DOHH2 (cell line): ENCODE results near the gene ZNF536.

Experiments used
- H3F3A ChIP-seq: fragments of 200-600 bp; sonication (generic), shearing (Covaris generic); 2 replicates; pipeline ENCODE4 v1.6.0; 2016; ENCODE audit warnings: antibody characterized with exemption, mild to moderate bottlenecking; ENCODE audit not compliant: control insufficient read depth, insufficient read depth
- H3K27ac ChIP-seq: fragments of 200-600 bp; sonication (generic); 2 replicates; pipeline ENCODE4 v1.5.1; 2014; ENCODE audit warnings: low read depth, mild to moderate bottlenecking, low read length, moderate library complexity
- H3K27me3 ChIP-seq: fragments of 200-600 bp; sonication (generic); 2 replicates; pipeline ENCODE4 v1.6.1; 2014; ENCODE audit warnings: mild to moderate bottlenecking, low read length, mixed read lengths; ENCODE audit not compliant: control insufficient read depth
- H3K36me3 ChIP-seq: fragments of 200-600 bp; sonication (generic); 2 replicates; pipeline ENCODE4 v1.6.1; 2014; ENCODE audit warnings: mild to moderate bottlenecking, low read length, moderate library complexity, mixed read lengths; ENCODE audit not compliant: control insufficient read depth
- H3K4me1 ChIP-seq: fragments of 200-600 bp; sonication (generic); 2 replicates; pipeline ENCODE4 v1.6.1; 2014; ENCODE audit warnings: mild to moderate bottlenecking, low read length, mixed read lengths; ENCODE audit not compliant: control insufficient read depth
- H3K4me2 ChIP-seq: fragments of 200-600 bp; sonication (generic); 2 replicates; pipeline ENCODE4 v1.6.0; 2014; ENCODE audit warnings: mild to moderate bottlenecking, low read length, moderate library complexity
- H3K4me3 ChIP-seq: fragments of 200-600 bp; sonication (generic); 2 replicates; pipeline ENCODE4 v1.5.1; 2014; ENCODE audit warnings: mild to moderate bottlenecking, low read length, mixed read lengths
- H3K79me2 ChIP-seq: fragments of 200-600 bp; sonication (generic); 2 replicates; pipeline ENCODE4 v1.6.1; 2014; ENCODE audit warnings: mild to moderate bottlenecking, low read length, mixed read lengths; ENCODE audit not compliant: control insufficient read depth
- H3K9me2 ChIP-seq: fragments of 200-600 bp; sonication (generic); replicated peaks from 2 replicates; pipeline ENCODE4 v1.6.1; 2014; ENCODE audit warnings: mild to moderate bottlenecking, low read length, mixed read lengths; ENCODE audit not compliant: control insufficient read depth
- H3K9me3 ChIP-seq: fragments of 200-600 bp; sonication (generic); 2 replicates; pipeline ENCODE4 v1.6.1; 2014; ENCODE audit warnings: antibody characterized with exemption, low read length, mixed read lengths; ENCODE audit not compliant: control insufficient read depth, insufficient read depth
- H4K20me1 ChIP-seq: fragments of 200-600 bp; sonication (generic); 2 replicates; pipeline ENCODE4 v1.6.0; 2014; ENCODE audit warnings: low read depth, mild to moderate bottlenecking, antibody characterized with exemption, low read length, moderate library complexity; ENCODE audit not compliant: control insufficient read depth, insufficient read depth
- EZH2phosphoT487 ChIP-seq: fragments of 200-600 bp; sonication (generic); IDR thresholded peaks from 2 replicates; pipeline ENCODE4 v1.6.1; 2017; ENCODE audit warnings: borderline replicate concordance, mild to moderate bottlenecking, antibody characterized with exemption, low read length, moderate library complexity, mixed read lengths
- TF ChIP-seq, protein P1 (sequence below): fragments of 200-600 bp; sonication (generic); IDR thresholded peaks from one replicate; pipeline ENCODE4 v1.5.1; 2014; ENCODE audit warnings: antibody characterized with exemption, mild to moderate bottlenecking, low read depth, low read length; ENCODE audit not compliant: poor library complexity, severe bottlenecking

Gene ZNF536

DNA sequence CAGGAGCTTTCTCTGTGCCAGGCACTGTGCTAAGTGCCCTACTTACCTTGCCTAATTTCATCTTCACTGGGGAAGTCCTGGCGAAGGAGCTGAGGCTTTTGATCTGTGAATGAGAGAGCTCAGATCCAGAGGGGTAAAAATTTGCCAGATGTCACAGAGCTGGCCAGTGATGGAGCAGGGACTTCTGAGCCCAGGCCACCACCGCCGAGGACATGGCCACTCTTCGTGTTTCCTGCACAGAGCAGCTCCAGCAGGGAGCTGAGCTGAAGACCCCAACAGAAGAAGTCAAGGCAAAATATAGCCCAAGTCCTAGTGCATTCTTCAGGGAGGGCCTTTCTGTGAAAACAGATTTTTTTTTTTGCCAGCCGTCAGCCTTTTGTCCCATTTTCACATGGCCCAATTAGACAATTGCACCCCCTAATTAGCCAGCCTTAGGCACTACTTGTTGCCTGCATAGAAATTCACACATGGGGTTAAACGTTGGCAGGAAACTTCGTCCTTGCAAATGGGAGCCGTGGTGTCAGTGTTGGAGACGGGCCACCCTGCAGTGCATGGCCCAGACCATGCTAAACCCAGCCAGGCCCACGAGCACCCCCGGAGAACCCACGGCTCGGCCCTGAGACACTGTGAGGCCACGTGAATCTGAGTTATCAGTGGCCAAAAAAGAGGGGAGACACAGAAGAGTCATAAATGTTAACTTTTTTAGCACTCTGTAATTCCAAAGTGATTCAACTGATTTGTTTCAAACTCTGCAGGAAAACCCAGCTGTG, 7.8 kb downstream of the ZNF536 start:
- no peaks in the 10 kb centered on the region for H3K27me3 ChIP-seq
- H3K4me2 ChIP-seq = no peak overlapping the region
- H3K9me3 ChIP-seq = no peaks in the 10 kb centered on the region
- H3K27ac ChIP-seq = no peak overlapping the region
- H3K4me3 ChIP-seq = no peak overlapping the region
- no peaks in the 10 kb centered on the region for H3K36me3 ChIP-seq
- no peaks in the 10 kb centered on the region for H3K9me2 ChIP-seq
- H3F3A ChIP-seq = no peaks in the 10 kb centered on the region
- no peaks in the 10 kb centered on the region for H3K4me1 ChIP-seq
- H3K79me2 ChIP-seq = no peaks in the 10 kb centered on the region
- H4K20me1 ChIP-seq = no peaks in the 10 kb centered on the region
- TF ChIP-seq, protein P1, sequence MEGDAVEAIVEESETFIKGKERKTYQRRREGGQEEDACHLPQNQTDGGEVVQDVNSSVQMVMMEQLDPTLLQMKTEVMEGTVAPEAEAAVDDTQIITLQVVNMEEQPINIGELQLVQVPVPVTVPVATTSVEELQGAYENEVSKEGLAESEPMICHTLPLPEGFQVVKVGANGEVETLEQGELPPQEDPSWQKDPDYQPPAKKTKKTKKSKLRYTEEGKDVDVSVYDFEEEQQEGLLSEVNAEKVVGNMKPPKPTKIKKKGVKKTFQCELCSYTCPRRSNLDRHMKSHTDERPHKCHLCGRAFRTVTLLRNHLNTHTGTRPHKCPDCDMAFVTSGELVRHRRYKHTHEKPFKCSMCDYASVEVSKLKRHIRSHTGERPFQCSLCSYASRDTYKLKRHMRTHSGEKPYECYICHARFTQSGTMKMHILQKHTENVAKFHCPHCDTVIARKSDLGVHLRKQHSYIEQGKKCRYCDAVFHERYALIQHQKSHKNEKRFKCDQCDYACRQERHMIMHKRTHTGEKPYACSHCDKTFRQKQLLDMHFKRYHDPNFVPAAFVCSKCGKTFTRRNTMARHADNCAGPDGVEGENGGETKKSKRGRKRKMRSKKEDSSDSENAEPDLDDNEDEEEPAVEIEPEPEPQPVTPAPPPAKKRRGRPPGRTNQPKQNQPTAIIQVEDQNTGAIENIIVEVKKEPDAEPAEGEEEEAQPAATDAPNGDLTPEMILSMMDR = no peak
- no peak for TF ChIP-seq EZH2phosphoT487

DNA sequence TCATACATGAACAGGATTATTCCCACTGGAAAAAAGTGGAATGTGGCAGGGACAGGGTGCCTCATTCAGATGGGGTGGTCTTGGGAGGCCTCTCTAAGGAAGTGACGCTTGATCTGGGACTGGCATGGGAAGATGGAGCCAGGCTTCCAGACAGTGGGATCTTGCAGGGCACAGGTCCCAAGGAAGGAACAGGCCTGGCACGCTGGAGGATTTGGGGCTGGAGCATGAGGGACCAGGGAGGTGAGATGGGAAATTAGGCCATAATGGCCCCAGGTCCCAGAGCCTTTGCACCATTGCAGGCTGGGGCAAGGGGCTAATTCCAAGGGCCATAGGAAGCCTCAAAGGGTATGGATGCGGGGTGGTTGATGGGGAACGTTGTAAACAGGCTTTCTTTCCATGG, 9.2 kb downstream of the ZNF536 start:
- Histone ChIP-seq H3K36me3 (no peaks in the 10 kb centered on the region), H3K4me3 (no peak overlapping the region), H3K27me3 (no peaks in the 10 kb centered on the region), H4K20me1 (no peaks in the 10 kb centered on the region), H3K9me3 (no peaks in the 10 kb centered on the region), H3K4me1 (no peaks in the 10 kb centered on the region), H3K9me2 (no peaks in the 10 kb centered on the region), H3K4me2 (no peak overlapping the region), H3F3A (no peaks in the 10 kb centered on the region), H3K79me2 (no peaks in the 10 kb centered on the region), H3K27ac (no peak overlapping the region)
- TF ChIP-seq EZH2phosphoT487 = no peak
- TF ChIP-seq, protein P1 = no peak

DNA sequence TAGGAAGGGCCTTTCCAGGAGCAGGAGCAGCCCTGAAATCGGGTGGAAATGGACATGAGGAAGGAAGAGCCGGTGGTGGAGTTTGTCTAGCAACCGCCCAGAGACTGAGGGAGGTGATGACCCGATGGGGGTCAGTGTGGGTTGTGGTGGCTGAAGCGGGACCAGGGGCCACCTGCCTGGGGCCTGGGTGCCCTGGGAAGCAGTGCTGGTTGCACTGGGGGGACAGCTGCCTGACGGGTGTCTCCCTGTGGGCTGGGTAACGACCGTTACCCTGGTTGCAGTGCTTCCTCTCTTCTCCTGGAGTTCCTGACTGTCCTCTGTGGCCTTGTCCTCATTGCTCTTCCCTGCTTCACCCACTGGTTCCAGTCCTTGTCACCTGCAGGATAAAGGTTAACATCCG, 13.0 kb downstream of the ZNF536 start:
- no peaks in the 10 kb centered on the region for H3K4me1 ChIP-seq
- no peaks in the 10 kb centered on the region for H3F3A ChIP-seq
- H3K4me3 ChIP-seq = no peak overlapping the region
- H3K9me3 ChIP-seq = no peaks in the 10 kb centered on the region
- no peaks in the 10 kb centered on the region for H4K20me1 ChIP-seq
- no peak overlapping the region for H3K4me2 ChIP-seq
- H3K36me3 ChIP-seq = no peaks in the 10 kb centered on the region
- no peaks in the 10 kb centered on the region for H3K27me3 ChIP-seq
- H3K27ac ChIP-seq = no peak overlapping the region
- no peaks in the 10 kb centered on the region for H3K79me2 ChIP-seq
- no peaks in the 10 kb centered on the region for H3K9me2 ChIP-seq
- TF ChIP-seq EZH2phosphoT487 = no peak
- TF ChIP-seq, protein P1 = no peak
